GM18498 (cell line): ENCODE measurements around the gene LINC00237.

Experiments used
- ATAC-seq: cut with Tn5 transposase; IDR thresholded peaks from one replicate; pipeline ENCODE4 v1.9.1; 2021; ENCODE audit warnings: mild to moderate bottlenecking, moderate library complexity; ENCODE audit not compliant: unreplicated experiment

The LINC00237 gene

DNA sequence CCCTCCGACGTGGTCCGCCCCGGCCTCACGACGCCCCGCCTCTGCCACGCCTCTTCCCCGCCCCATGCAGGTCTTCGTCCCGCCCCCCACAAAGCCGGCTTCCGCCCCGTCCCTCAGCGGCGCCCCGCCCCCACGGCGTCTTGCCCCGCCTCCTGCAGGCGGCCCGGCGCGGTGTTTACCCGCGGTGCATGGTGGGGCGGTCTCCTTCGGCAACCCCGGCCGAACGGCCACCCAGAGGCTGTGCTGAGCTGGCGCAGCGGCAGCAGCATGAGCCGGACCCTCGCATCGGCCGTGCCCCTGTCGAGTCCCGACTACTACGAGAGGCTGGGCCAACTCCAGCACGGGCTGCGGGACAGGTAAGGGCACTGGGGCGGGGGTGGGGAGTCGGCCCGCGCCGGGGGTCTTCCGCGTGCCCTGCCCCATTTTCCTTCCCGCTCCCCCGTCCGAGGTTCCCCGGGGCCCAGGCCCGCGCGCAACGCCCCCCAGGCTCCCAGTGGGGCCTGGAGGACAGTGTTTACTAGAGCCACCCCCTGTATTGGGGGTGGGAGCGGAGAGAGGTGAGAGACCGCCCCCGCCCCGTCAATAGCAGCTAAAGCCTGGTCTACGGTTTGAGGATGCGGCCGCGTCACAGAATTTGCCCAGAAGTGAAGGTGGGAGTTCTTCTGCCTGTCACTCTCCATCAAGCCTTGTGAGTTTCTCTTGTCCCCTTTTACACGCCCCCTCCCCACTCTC lies 19.9 kb upstream of the LINC00237 start, which contains the start of gene KIZ:
Gene KIZ, plus strand, starts transcription at position 234 of the 732 bp plus-strand sequence. Its CDS starts 34 bp downstream, at position 268.
- peak; percentile 98 for ATAC-seq

DNA sequence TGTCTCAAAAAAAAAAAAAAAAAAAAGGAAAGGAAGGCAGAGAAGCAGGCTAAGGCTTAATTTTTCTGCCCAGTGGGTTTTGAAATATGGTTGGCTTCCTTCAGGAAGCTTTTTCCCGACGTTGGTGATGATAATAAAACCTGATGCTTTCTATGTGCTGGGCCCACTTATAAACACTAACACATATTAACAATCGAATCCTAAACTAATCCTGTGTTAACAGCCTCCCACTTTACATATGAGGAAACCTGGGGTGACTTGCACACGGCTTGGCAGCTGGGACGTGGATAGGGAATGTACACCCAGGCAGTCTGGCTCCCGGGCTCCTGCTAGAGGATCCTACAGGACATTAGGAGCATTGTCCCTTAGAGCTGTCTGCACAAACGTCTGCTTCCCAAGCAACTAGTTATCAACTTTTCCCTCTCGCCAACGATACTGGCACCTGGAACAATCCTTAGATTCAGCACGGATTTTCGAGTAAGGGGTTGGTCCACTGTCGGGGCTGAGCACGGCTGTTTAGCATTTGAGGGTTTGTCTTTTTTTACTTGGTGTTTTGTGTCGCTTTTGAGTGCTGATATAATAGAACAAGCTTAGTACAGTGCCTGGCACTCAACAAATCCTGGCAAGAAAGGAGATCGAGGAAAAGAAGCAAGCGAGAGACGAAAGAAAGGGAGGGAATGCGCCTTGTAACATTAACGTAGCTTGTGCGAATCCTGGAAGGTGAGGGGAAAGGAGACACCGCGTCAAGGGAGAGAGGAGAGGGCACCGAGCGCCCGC lies 19.1 kb upstream of the LINC00237 start:
- peak; percentile 19 for ATAC-seq

DNA sequence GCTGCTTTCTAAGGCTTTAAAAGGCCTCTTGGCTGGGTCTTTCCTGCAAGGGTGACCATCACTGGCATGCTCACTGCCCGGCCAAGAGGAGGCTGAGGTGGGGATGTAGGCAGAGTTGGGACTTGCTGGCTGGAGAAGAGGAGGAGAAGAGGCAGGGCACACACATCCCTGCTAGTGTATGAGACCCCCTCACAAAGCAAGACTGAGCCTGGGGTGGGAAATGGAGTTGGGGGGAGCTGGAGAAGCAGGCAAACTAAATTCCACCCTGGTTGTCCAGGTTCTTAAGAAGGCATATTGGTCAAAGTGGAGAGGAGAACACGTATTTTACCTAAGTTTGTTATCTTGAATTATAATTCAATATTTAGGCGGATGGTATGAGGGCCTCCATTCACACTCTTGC lies 18.0 kb upstream of the LINC00237 start:
- no peak for ATAC-seq

DNA sequence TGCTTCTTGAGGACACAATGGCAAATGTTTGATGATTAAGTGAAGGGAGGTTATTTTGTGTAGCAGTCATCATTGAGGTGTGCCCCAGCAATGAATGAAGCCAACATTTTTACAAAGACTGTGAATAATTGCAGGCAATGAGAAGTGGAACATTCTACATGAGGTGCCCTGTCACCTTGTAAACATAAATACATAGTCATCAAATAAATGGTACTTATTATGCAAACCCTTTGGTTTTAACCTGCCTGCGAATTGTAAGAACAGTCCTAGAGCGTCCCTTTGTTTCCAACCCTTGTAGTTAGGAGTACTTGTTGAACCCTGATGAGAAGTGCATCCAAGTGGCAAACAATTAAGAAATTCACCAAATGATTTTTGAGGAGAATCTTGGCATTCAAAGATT lies 12.6 kb upstream of the LINC00237 start:
- no peak for ATAC-seq

DNA sequence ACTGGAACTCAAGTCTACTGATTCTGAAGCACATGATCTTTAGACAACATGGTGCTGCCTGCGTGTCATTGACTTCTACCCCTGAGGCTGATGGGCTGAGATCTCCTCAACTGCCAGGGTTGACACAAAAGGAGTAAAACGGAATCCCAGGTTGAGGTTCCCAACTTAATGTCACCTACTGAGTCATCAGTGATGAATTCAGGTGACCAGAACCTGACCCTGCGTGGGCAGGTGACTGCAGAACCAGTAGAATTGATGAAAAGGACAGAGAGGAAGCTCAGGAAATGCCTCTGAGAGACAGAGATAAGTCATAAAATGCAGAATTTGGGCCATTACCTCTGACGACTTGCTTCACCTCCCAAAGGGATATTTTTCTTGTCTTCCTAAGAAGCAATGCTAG lies 12.0 kb upstream of the LINC00237 start:
- ATAC-seq: no peak

DNA sequence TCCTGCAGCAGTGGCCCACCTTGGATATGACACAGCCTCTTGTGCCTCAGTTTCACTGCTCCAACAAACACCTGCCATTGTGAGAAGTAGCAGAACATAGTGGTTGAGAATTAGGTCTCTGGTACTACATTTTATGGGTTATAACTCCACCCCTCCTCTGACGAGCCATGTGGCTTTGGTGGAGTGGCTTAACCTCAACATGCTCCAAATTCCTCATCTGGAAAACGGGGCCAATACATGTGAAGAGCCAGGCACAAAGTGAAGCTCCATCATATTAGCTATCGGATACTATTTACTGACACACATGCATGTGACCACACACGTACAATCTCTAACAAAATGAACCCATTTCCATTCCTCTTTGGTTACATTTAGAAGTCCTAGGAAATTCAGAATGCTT lies 11.4 kb upstream of the LINC00237 start:
- no peak for ATAC-seq

DNA sequence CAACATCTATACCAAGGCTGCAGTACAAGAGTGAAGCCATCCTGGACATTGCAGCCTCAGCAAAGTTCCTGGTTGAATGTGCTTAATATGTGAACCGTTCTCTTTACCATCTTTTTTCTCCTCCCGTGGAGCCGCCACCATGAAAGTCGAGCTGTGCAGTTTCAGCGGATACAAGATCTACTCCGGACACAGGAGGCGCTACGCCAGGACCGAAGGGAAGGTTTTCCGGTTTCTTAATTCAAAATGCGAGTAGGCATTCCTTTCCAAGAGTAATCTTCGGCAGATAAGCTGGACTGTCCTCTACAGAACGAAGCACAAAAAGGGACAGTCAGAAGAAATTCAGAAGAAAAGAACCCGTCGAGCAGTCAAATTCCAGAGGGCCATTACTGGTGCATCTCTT lies 8.4 kb upstream of the LINC00237 start:
- ATAC-seq: no peak

DNA sequence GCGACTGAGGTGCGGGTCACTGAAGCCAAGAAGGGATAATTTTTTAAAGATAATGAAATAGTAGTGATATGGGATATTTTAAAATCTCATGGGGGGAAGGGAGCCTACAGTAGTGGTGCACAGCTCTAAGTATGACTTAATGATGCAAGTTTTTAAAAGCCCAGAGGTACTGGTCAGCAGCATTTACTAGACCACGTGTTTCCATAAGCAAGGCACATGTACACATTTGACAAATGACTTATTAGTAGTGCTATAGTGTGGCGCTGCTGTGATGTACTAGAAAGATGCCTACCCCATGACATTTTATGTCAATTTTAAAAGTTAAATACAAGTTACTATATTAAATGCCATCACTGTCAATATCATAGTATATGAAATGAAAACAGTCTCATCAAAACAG lies 7.5 kb upstream of the LINC00237 start:
- ATAC-seq: no peak

DNA sequence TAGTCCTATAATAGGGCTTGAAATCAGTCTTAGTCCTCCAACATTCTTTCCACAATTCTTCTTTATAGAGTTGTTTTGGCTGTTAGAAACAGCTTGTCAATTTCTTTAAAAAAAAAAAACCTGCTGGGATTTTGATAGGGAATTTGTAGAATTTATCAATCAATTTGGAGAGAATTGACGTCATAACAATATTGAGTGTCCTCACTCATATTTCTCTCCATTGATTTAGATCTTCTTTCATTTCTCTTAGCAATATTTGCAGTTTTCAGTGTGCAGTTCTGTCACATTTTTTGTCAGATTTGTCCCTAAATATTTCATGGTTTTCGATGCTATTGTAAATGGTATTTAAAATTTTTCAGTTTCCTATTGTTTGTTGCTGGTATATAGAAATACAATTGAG lies 5.3 kb upstream of the LINC00237 start:
- no peak for ATAC-seq

DNA sequence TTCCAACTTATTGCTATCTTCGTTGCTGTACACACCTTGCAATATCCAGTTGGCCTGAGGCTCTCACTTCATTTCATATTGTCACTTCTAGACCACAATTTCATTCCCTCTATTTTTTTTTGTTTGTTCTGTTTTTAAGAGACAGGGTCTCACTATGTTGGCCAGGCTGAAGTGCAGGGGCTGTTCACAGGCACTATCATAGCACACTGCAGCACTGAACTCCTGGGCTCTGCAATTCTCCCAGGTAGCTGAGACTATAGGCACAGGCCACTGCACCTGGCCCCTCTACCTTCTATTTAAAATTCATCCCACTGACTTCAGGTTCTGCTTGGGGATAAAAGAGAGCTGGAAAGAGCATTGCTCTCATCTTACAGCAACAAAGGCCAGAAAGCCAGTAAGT lies 4.7 kb upstream of the LINC00237 start:
- ATAC-seq: no peak

DNA sequence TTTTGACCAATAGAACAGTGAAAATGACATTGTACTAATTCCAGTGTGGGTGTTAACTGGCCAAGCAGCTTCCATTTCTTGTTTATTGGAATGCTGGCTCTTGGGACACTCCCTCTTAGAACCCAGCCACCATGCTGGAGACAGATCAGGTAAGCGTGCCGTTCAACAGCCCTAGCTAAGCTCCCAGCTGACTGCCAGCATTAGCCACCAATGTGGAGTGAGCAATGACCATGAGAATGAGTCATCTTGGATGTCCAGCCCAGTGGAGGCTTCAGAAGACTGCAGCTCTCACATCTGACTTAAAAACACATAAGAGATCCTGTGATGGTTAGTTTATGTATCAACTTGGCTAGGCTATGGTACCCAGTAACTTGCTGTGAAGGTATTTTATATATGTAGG lies 3.0 kb upstream of the LINC00237 start:
- no peak for ATAC-seq

DNA sequence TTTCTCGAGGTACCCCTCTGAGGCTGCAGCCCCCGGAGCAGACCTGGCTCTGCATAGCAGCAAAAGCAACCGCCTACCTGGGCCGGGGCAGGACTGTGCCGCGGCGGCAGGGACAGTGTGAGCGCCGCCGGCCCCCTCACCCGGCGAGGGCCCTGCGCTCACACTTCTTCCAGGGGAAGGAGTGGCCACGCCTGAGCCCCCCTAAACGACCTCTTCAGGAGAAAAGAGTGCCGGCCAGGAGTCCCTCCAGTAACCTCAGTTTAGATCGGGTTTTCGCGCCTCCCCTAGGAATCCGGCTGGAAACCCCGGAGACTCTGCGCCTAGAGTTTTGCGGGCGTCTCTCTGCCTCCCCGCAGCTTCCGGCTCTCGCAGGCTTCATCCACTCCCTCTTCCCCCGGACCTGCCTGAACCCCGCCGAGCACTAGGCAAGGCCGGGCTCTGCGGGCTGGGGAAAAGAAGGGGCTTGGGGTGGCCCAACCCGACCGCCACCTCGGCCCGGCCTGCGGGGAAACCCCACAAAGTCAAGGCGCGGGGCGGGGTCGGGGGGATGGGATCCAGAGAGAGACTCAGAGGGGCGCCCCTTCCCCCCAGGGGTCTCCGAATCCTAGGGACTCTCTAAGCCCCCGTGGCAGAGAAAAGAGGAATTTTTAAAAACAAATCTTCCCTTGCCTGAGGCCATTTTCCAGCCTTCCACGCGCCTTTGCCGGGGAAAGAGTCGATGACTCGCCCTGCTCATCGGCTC lies 558 bp downstream of the LINC00237 start:
- ATAC-seq: no peak

DNA sequence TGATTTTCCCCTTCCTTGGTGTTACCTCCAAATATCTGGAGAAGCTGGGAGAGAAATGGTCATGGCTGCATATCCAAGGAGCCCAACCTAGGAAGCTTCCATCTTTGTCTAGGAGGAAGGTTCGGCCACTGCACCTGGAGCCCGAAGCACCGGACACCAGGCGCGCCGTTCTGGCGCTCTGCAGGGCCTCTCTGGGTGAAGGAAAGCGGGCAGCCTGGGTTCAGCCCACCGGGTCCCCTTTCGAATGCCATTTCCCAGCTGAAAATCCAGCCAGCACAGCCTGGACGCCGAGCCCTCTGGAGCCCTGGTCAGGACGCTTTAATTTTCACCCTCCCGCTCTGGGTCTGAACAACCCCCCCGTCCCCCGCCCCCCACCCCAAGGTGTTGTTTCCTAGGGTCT lies 1.2 kb downstream of the LINC00237 start:
- ATAC-seq: no peak

DNA sequence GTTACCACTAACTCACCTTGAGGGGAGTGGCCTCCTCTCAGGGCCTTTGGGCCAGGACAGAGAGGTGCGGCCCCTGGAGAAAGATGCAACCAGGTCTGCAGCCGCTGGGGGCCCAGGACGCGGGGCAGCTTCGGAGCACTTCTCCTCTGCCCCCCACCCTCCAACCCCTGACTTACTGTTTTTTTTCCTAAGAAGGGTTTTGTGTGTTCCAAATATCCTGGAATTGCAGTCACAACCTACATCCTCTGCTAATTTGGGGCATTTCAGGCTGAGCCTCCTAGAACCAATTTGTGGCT lies 1.7 kb downstream of the LINC00237 start:
- no peak for ATAC-seq

DNA sequence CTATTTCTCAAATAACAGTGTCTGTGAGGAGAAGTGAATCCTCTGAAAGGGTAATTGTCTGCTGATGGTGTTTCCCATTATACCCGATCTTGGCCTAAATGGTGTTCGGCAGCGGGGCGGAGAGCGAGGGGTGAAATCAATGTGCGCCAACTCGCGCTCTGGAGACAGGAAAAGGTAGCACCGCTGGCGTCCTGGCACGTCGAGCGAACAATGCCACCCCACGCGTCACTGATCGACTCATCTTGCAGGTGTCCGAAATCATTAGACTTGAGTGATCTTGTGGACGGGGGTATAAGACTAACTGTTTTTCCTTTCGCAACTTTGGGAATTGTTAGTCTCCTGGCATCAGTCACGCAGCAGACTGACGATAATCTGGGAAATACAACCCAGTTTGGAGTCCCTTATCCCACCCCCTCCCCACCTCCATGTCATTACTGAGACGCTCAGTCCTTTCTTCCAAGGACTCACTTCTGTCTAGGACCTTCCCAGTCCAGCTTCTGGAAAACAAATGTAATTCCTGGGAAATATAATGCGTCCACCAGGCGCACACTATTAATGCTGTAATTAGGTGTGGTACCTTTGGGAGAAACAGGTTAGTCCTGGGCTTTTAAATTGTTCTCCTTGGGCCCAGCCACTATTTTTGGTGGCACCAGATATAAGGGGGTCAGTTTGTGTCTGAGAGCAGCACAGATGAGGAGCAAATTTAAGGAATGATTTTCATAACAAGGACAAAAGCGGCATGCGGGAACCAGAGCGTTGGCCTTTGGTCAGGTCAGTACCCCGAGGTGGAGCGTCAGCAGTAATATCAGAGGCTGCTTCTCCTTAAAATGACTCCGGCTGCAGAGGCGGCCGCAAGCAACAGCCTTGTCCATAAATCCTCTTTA lies 2.3 kb downstream of the LINC00237 start:
- no peak for ATAC-seq

DNA sequence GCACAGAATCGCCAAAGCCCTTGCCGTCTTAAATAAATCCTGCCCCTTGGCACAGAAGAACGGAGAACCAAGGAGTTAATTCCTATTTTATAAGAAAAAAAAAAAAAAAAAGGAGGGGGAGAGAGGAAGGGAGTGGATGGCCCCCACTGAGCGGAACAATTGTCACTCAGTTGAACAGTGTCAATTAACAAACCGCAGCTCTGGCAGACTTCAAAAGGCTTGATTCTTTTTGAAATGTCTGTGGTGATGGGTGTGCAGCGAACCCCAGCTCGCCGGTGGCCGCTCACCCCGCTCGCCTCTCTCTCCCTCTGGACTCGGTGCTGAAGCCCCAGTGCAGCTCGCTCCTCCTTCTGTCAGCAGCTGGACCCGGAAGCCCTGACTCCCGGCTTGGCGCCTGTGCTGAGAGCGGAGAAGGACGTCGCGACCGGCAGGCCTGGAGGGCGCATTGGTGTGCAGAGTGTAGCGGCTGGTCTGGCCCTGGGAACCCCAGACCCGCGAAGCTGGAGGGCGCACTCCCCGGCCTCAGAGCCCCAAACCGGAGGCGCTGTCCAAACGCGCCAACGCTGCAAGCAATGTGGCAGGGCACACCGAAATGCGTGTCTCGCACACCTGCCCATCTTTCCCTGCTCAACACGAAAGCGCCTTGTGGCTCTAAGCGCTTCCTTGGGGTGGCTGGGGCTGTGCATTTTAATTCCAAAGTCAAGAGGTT lies 3.4 kb downstream of the LINC00237 start:
- ATAC-seq: peak; percentile 46

DNA sequence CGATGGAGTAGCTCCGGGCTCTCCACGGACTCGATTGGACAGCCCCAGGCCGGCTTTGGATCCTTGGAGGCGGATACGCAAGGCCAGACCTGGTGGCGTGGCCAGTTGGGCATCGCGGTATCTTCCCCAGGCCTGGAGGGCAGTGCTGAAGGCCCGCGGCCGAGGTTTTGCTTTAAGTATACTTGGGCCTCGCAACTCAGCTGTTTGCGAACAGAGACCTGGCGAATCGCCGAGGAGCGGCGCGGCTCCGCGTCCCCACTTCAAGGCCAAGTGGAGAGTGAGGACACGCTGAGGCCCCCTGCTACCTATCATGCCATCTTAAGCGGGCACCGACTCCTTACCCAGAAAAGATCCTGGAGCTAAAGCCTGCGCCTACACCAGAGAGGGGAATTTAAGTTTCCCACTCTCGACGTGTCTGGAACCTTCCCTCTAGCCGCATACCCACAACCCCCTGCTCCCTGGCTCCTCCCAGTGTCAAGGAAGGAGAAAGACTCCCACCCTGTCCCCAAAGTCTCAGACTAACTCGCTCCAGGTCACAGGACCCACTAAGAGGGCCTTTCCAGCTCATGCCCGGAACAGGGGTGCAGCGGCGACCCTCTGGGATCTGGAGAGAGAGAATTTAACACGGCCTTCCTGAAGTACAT lies 4.1 kb downstream of the LINC00237 start:
- no peak for ATAC-seq

DNA sequence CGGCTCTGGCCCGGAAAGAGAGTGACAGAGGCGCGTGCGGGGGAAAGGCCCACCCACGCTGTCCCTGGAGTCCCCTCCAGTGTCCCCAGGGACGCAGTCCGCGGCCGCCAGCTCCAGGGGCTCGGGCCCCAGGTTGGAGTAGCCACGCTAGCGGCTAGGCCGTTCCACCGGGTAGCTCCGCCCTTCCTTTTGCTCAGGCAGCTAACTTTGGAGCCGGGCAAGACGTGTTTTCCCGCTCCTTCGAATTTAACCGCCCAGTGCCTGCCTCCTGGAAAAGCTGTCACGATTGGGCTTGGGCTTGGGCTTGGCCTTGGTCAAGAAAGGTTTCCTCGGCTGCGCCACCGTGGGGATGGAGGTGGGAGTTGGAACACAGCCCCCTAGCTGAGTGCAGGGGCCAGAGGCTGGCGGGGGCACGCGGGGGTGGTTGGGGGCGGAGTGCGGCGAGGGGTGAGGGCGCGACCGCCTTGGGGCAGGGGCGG lies 4.7 kb downstream of the LINC00237 start:
- no peak for ATAC-seq

DNA sequence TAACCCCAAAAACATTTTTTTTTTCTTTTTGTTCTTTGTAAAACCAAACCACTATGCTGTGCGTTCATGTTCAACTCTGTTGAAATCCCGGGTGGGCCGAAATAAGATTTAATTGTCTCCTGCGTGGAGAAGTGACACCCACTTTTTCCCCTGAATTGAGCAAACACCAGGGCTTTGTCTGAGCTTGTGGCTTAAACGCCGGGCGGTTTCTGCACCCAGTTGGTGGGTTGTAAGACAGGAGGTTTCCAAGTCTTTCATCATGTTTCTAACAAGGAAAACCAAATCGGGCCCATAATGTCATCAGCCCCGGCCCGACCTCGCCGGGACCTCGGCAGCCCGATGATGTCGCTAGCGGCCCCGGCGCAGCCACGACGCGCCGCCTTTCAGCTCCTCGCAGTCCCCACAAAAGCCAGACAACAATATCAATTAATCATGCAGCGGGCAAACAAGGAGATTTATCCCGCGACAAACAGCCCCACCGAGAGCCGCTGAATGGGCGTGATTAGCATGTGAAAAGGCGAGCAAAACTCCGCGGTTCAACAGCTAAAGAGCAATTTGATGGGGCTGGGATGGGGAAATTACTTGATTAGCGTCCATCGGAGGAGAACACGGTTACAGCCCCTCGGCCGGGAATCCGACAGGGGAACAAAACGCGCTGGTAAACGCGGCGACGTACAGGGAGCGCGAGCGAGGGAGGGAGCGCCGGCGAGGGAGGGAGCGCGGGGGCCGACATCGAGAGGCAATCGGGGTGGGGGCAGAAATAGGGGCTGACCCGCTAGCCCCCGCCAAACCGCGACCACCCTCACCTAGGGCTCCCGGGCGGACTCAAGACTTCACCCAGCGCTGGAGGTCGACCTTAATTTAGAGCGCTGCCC lies 5.3 kb downstream of the LINC00237 start:
- ATAC-seq: no peak
